Measurements from ENCODE around the gene CDC42EP3.

The CDC42EP3 gene

DNA sequence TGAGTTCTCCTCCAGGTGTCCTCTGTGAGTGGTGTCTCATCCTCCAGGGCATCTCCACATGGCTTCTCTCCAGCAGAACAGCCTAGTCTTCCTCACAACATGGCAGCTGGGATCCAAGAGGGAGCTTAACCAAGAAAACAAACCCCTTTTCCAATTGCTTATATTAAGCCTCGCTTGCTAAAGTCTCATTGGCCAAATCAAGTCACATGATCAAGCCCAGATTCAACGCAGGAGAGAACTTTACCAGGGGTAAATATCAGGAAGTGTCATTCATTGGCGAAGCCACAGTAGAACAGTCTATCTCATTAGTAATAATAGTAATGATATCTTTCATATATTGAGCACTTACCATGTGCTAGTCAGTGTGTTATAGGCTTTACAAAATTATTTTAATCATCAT is 53.1 kb downstream of the CDC42EP3 start:
- DNase-seq (ENCODE audit: low read depth), result no peak

- DNase-seq (ENCODE audit: low read depth), result no peak
Measured at GRCh38 chr2:37617119-37617892, 54.1 kb downstream of the CDC42EP3 start.

DNA sequence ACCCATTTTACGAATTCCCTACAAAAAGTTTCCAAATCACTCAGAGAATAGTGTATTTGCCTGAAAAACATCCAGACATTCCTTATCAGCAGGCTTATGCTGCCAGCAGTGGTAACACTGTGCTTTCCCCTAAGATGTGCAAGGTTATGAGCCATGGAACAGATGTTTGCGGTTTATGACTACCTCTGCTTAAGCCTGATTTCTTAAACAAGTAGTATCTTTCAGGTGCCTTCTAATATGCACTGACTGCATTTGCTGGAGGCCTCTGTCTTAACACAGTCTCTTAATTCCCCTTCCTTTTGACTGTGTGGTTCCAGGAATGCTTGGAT is 54.8 kb downstream of the CDC42EP3 start:
- no peak for DNase-seq (ENCODE audit: low read depth)

DNA sequence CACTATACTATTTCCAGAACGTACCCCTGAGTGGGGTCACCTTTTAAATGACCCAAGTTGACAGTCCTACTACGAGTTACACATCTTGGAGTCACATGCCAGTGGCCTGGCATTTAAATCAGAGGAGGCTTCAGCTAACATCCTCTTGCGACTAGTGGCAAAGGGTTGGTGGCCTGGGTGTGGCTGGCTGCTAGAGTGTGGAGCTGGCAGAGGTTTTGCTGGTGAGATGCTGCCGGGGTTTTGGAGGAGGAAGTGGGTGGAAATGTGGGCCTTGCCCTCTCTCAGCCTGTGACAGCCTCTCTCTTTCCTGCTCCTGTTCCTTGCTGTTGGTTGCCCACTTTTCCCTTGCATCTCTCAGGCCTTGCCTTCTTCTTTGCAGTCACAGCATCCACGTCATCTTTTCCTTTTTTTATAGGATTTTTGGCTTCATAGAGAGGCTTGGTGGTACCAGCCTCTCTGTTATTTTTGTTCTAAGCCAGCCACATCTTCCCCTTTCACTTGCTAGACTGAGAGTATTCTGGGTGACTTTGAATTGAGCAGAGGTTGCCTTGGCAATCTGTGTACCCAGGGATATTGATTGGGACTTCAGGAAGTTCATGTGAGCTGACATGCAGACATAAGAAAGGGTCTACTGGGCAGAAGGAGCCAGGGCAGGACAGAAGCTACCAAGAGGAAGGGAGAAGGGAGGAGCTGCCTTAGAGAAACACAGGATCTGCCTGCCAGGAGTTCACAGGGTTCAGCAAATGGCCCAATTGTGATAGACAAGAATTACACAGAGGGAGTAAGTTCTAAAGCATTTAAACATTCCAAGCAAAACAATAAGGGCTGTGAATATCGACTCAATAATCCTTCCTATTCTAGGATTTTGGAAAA is 55.4 kb downstream of the CDC42EP3 start:
- DNase-seq (ENCODE audit: low read depth), result peak; percentile 48

DNA sequence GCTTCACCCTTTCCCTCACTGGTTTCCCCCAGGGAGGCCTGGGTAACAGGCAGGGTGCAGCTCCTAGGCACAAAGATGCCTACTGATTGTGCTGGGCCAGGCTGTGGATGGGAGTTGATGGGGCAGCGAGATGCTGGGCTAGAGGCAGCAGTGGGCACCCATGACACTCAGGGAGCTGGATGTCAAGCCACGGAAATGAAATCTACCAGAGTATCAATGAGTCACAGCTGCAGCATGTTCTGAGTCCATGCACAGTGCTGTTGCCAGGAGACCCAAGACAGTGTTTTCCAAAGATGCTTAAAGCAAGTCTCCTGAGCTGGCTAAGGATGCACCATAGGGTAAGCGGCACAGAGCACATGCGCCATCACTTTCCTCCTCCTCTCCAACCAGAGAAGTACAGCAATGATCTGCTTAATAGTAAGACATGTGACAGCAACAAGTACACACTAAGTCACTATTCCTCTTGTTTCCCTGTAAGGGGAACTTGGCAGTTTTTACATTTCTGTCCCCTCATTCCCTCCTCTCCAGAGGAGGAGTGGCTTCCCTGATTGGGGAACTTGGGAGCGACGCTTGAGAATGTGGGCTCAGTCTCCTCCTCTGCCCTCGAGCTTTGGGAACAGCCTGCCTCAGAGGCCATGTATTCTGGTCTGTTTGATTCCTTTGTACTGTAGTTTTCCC is 57.2 kb downstream of the CDC42EP3 start:
- no peak for DNase-seq (ENCODE audit: low read depth)

DNA sequence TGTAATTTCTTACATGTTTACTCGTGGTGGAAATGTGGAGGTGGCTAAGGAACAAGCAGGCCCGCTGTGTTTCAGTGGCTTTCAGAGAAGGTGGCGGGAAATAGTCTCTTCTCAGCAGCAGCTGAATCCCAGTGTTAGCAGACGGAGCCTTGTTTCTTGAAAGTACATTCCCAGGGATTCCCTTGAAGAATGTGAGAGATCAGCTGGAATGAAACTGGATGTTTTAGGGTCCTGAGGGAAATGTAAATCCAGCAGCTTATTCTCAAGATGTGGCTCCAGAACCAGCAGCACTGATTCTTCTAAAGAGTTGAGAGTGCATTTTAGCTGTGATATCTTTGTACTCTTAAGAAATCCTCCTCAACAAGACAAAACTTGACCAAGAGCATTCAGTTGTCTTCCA is 59.1 kb downstream of the CDC42EP3 start:
- no peak for DNase-seq (ENCODE audit: low read depth)

- no peak for DNase-seq (ENCODE audit: low read depth)
Measured at GRCh38 chr2:37610638-37611289, 60.7 kb downstream of the CDC42EP3 start.

DNA sequence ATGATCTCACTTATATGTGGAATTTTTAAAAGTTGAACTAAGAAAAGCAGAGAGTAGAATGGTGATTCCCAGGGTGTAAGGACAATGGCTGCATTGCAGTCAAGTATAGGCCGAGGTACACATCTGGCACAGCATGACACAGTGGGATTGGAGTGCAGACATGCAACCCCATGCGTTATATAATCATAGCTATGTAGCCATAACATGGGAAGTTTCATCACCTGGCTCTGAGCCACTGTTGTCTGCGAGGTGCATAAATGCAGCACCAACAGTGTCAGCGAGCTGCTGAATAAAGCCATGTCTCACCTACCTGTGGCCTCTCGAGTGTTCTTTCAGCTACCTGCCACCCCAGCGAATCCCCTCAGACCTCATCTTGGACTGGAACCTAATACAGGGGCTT is 61.7 kb downstream of the CDC42EP3 start:
- no peak for DNase-seq (ENCODE audit: low read depth)

- no peak for DNase-seq (ENCODE audit: low read depth)
Measured at GRCh38 chr2:37604716-37605115, 66.7 kb downstream of the CDC42EP3 start.

DNA sequence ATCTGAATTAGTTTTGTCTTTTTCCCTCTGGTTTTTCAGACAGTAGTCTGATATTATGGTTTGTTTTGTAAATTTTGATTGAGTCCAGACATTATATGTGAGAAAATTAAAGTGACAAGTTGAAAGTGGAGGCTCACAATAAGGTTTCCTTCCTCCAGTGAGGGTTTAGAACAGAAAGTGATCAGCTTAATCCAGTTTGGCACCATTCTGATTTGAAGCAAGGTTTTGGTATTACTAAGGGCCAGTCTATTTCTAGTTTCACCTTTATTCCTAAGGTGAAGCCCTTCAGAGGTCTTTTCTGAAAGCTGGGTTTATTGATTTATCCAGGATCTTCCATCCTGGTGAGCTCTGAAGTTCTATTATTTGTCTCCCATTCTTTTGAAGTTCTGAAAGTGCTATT is 68.7 kb downstream of the CDC42EP3 start:
- no peak for DNase-seq (ENCODE audit: low read depth)

DNA sequence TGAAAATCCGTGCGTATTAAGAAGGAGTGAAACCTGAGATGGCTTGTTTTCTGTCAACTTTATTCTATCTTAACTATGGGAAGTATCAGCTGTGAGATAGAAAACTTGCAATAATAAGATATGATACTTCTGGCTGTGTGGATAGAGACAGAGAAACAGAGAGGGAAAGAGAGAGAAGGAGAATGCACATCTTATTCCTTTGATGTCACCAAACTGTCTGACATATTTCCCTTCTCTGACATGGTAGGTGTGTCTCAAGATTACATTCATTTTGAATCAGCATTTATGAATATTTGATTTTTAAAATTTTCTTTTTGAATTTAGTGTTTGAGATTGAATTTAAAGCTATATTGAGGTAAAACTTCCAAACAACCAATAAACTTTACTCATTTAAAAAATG is 69.4 kb downstream of the CDC42EP3 start:
- DNase-seq (ENCODE audit: low read depth), result no peak

DNA sequence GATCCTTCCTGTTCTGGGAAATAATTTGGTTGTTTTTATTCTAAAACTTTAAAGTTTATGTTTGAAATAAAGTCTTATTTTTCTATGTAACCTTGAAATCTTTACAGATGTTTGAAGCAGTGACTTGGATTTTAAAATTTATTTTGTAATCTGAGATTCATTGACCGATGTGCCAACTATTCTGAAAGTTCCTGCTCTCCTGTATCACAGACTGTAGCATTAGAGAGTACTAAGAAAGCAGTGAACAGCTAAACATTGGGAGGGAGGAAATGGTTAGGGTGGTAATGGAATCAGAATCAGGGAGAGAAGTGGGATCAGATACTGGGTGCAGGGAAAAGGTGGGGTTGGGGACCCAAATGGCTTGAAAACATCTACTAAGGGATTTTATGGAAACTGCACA is 69.9 kb downstream of the CDC42EP3 start:
- no peak for DNase-seq (ENCODE audit: low read depth)

GRCh38 chr2:37600735-37601134 is 70.7 kb downstream of the CDC42EP3 start:
- no peak for DNase-seq (ENCODE audit: low read depth)

GRCh38 chr2:37599688-37600525 is 71.5 kb downstream of the CDC42EP3 start:
- DNase-seq (ENCODE audit: low read depth), result peak; percentile 57

GRCh38 chr2:37593694-37594093 is 77.7 kb downstream of the CDC42EP3 start:
- DNase-seq (ENCODE audit: low read depth), result no peak

- DNase-seq (ENCODE audit: low read depth), result no peak
Measured at GRCh38 chr2:37593024-37593423, 78.4 kb downstream of the CDC42EP3 start.

Measured in activated T-cell treated with anti-CD3 and anti-CD28 coated beads for 1 hour (primary cell).